PFSK-1 (cell line): ENCODE data around the gene PITRM1.

Experiments
- FOXP2 ChIP-seq: optimal IDR thresholded peaks from 2 replicates; pipeline ENCODE3; 2011; ENCODE audit warnings: borderline replicate concordance, control low read depth, inconsistent platforms; ENCODE audit not compliant: insufficient read depth; ENCODE audit errors: extremely low read length, extremely low read depth
- POLR2AphosphoS5 ChIP-seq: IDR thresholded peaks from 2 replicates; pipeline ENCODE4 v1.6.1; 2012; ENCODE audit warnings: low read depth, mild to moderate bottlenecking, control low read depth, low read length, moderate library complexity
- REST ChIP-seq, 2 experiments: IDR thresholded peaks; 2 replicates each; pipeline versions ENCODE4 v1.6.1 to v1.8.0; 2011 to 2012; ENCODE audit warnings: low read depth in 2 of 2, low read length in 2 of 2, control low read depth in 1 of 2, inconsistent platforms in 1 of 2, mild to moderate bottlenecking in 1 of 2, moderate library complexity in 1 of 2; ENCODE audit not compliant: insufficient read depth in 1 of 2
- SIN3A ChIP-seq: IDR thresholded peaks from 2 replicates; pipeline ENCODE4 v1.6.1; 2012; ENCODE audit warnings: mild to moderate bottlenecking, low read length, moderate library complexity, borderline replicate concordance; ENCODE audit not compliant: insufficient read depth
- TAF1 ChIP-seq: IDR thresholded peaks from 2 replicates; pipeline ENCODE4 v1.6.1; 2012; ENCODE audit warnings: low read length, control low read depth, borderline replicate concordance; ENCODE audit not compliant: insufficient read depth

PITRM1 gene

GRCh38 chr10:3203016-3203811 is 30.6 kb upstream of the PITRM1 start:
- TF ChIP-seq SIN3A: no peak
- no peak for TF ChIP-seq POLR2AphosphoS5

- TF ChIP-seq FOXP2 (no peak), REST (IDR thresholded peaks at IDR 0.05; ENCODE audit: insufficient read depth in 1 of 2, low read depth in 2 of 2, low read length in 2 of 2) (no peak), SIN3A (no peak), POLR2AphosphoS5 (no peak), TAF1 (no peak)
These were observed 29.2 kb upstream of the PITRM1 start for GRCh38 chr10:3201796-3202195.

GRCh38 chr10:3199488-3199887 is 26.9 kb upstream of the PITRM1 start:
- TF ChIP-seq TAF1: no peak
- TF ChIP-seq SIN3A: no peak
- no peak for TF ChIP-seq FOXP2
- no peak for TF ChIP-seq REST (IDR thresholded peaks at IDR 0.05; ENCODE audit: insufficient read depth in 1 of 2, low read depth in 2 of 2, low read length in 2 of 2)
- TF ChIP-seq POLR2AphosphoS5: no peak

GRCh38 chr10:3198900-3199299 is 26.3 kb upstream of the PITRM1 start:
- TF ChIP-seq TAF1: no peak
- no peak for TF ChIP-seq FOXP2
- no peak for TF ChIP-seq REST (IDR thresholded peaks at IDR 0.05; ENCODE audit: insufficient read depth in 1 of 2, low read depth in 2 of 2, low read length in 2 of 2)

GRCh38 chr10:3197348-3198003 is 24.9 kb upstream of the PITRM1 start:
- TF ChIP-seq TAF1 (no peak), FOXP2 (peak; percentile 54)

- TF ChIP-seq FOXP2 (no peak), POLR2AphosphoS5 (no peak), TAF1 (no peak), REST (IDR thresholded peaks at IDR 0.05; ENCODE audit: insufficient read depth in 1 of 2, low read depth in 2 of 2, low read length in 2 of 2) (no peak), SIN3A (no peak)
These were observed 24.4 kb upstream of the PITRM1 start for GRCh38 chr10:3196958-3197347.
